BE2C (cell line): ENCODE data around the gene DDX4.

Experiments
- DNase-seq: peaks from one replicate; pipeline ENCODE4 v3.0.0-alpha.2; 2020
- H3K27me3 ChIP-seq: fragments of 250-450 bp; sonication (Bioruptor Pico); 2 replicates; pipeline ENCODE4 v1.5.1; 2020; ENCODE audit warnings: mild to moderate bottlenecking
- H3K36me3 ChIP-seq: fragments of 250-450 bp; sonication (Bioruptor Pico); 2 replicates; pipeline ENCODE4 v1.5.1; 2020; ENCODE audit warnings: mild to moderate bottlenecking
- H3K4me1 ChIP-seq: fragments of 250-450 bp; sonication (Bioruptor Pico); 2 replicates; pipeline ENCODE4 v1.5.1; 2020
- H3K4me3 ChIP-seq: 2 replicates; pipeline ENCODE4 v1.5.1; 2011; ENCODE audit warnings: low read depth, low read length
- H3K9me3 ChIP-seq: fragments of 250-450 bp; sonication (Bioruptor Pico); 2 replicates; pipeline ENCODE4 v1.5.1; 2020
- TF ChIP-seq, protein P1 (sequence below): IDR thresholded peaks from 2 replicates; pipeline ENCODE4 v1.5.1; 2012; ENCODE audit warnings: mild to moderate bottlenecking, low read depth, low read length

Gene DDX4

DNA sequence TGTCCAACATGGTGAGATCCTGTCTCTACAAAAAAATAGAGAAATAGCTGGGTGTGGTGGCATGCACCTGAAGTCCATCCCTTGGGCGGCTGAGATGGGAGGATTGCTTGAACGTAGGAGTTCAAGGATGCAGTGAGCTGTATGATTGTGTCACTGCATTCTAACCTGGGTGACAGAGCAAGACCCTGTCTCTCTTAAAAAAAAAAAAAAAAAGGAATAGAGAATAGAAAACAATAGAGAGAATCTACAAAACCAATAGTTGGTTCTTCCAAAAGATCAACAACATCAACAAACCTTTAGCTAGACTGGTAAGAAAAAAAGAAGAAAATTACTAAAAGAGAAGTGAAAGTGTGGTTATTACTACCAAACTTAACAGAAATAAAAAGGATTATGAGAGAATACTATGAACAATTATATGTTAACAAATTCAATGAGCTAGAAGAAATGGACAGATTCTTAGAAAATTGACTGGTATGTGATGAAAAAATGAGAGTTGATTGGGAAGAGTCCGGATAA is 17.6 kb upstream of the DDX4 start:
- Histone ChIP-seq H3K9me3 (no peaks in the 10 kb centered on the region), H3K4me3 (no peak overlapping the region), H3K36me3 (no peaks in the 10 kb centered on the region), H3K4me1 (no peaks in the 10 kb centered on the region), H3K27me3 (no peaks in the 10 kb centered on the region)
- TF ChIP-seq, protein P1, sequence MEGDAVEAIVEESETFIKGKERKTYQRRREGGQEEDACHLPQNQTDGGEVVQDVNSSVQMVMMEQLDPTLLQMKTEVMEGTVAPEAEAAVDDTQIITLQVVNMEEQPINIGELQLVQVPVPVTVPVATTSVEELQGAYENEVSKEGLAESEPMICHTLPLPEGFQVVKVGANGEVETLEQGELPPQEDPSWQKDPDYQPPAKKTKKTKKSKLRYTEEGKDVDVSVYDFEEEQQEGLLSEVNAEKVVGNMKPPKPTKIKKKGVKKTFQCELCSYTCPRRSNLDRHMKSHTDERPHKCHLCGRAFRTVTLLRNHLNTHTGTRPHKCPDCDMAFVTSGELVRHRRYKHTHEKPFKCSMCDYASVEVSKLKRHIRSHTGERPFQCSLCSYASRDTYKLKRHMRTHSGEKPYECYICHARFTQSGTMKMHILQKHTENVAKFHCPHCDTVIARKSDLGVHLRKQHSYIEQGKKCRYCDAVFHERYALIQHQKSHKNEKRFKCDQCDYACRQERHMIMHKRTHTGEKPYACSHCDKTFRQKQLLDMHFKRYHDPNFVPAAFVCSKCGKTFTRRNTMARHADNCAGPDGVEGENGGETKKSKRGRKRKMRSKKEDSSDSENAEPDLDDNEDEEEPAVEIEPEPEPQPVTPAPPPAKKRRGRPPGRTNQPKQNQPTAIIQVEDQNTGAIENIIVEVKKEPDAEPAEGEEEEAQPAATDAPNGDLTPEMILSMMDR, result no peak
- DNase-seq, result no peak

DNA sequence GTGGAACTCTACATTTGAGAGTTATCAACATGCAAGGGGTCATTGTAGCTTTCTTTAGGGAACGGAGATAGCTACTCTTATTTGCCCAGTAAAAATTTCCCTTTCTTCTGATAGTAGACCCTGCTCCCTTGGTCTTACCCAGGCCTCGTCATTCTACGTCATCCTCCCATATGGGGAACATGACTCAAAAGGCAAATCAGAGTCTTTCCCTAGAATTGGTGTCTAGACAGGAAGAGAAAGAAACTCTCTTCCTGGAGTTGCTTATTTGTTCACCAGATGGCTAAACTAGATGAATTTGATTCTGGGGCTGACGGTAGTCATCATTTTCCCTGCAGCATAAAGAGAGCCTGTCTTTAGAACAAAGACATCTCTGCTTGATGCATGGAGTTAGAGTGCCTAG is 13.6 kb upstream of the DDX4 start:
- Histone ChIP-seq H3K4me1 (no peaks in the 10 kb centered on the region), H3K36me3 (no peaks in the 10 kb centered on the region), H3K27me3 (no peaks in the 10 kb centered on the region), H3K4me3 (no peak overlapping the region), H3K9me3 (no peaks in the 10 kb centered on the region)
- TF ChIP-seq, protein P1, result no peak
- DNase-seq, result no peak

DNA sequence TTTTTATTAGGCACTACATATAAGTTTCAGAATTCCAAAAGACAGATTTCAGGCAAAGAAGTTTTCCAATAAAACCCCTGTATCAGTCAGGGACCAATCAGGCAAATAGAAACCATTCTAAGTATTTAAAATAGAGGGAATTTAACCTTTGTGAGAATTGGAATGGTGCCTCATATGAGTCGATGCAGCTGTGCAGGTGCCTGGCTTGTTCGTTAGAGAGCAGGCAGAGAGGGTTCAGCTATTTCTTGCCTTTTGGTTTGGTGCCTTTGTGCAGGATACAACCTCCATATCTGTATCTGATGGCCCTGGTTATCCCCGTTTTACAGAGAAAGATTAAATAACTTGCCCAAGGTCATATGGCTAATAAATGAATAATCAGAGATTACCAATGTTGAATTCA is 6.0 kb upstream of the DDX4 start:
- H3K36me3 ChIP-seq, result no peaks in the 10 kb centered on the region
- DNase-seq, result no peak
- no peak overlapping the region for H3K4me3 ChIP-seq
- no peaks in the 10 kb centered on the region for H3K9me3 ChIP-seq
- peaks cover 11% of the 10 kb centered on the region; the same call in 1 of the 2 replicates for H3K27me3 ChIP-seq
- no peaks in the 10 kb centered on the region for H3K4me1 ChIP-seq
- TF ChIP-seq, protein P1, result no peak

DNA sequence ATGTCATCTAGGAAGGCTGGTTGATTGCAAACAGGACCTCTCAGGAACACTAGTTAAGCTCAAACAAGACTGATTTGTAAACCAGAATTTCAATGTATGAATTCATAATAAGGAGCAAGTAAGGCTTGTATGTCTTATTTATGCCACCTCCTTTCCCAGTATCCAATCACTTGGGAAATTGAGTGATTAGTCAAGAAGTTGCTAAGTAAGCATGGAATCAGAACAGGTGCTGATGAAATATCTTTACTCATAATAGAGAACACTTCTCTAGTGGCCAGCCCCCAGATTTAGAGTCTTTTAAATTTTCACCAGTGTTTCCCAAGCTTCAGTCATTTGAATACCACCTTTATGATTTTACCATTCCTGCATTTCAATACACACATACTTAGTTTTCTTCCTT is 5.3 kb upstream of the DDX4 start:
- H3K4me1 ChIP-seq, result no peaks in the 10 kb centered on the region
- H3K36me3 ChIP-seq, result no peaks in the 10 kb centered on the region
- no peak for DNase-seq
- peaks cover 11% of the 10 kb centered on the region; the same call in 1 of the 2 replicates for H3K27me3 ChIP-seq
- TF ChIP-seq, protein P1, result no peak
- H3K9me3 ChIP-seq, result no peaks in the 10 kb centered on the region
- no peak overlapping the region for H3K4me3 ChIP-seq

DNA sequence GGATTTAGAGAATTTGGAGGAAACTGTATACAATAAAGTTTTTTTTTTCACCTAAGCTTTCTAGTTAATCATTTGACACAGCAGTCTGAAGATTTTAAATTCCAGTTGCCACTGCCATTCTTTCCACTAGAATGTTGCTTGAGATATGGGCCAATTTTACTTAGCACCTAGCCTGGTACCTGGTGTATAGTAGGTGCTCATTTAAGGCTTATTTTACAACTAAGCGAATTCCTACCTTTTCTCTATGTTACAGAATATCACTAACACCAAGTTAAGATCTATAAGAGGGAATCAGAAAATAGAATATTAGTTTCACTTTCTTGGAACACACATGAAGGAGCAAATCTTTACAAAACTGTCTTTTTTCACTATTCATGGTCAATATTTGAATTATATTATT is 3.2 kb upstream of the DDX4 start:
- TF ChIP-seq, protein P1, result no peak
- Histone ChIP-seq H3K9me3 (no peaks in the 10 kb centered on the region), H3K4me1 (no peaks in the 10 kb centered on the region), H3K36me3 (no peaks in the 10 kb centered on the region), H3K4me3 (no peak overlapping the region), H3K27me3 (peaks cover 11% of the 10 kb centered on the region; the same call in 1 of the 2 replicates)
- DNase-seq, result no peak

DNA sequence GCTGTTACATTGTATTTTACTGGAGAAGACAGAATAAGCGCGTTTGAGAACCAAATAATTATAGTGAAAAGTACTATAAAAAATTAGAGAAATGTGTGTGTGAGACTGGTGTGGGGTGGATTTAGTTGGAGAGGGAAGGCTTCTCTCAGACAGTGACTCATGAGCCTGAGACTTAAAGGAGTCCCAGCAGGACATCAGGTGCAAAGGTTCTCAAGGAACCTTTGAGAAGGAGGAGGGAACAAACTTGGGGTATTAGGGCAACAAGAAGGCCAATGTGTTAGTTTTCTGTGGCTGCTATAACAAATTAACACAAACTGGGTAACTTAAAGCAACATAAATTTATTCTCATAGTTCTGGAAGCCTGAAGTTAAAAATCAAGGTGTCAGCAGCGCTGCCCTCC is 4.9 kb downstream of the DDX4 start:
- no peaks in the 10 kb centered on the region for H3K36me3 ChIP-seq
- no peak for DNase-seq
- TF ChIP-seq, protein P1, result no peak
- peaks cover 32% of the 10 kb centered on the region for H3K27me3 ChIP-seq
- no peaks in the 10 kb centered on the region for H3K4me1 ChIP-seq
- H3K9me3 ChIP-seq, result no peaks in the 10 kb centered on the region
- no peak overlapping the region for H3K4me3 ChIP-seq
